H1 (cell line): ENCODE results near the gene PABPN1. TPM values are rescaled to one million over a fixed set of nuclear protein-coding genes. Genes with fewer than 3 reads are reported as not detected.
A peak's percentile ranks its signal among the peaks of the same experiment; 100 is the strongest.

ENCODE experiments used
- CTCF ChIA-PET: fragments of 300-600 bp; sonication (Branson Sonifier 250); formaldehyde crosslinking; loops from one replicate; lab custom pipeline; 2021; ENCODE audit not compliant: partially characterized antibody; lab: Charles Lee
- POLR2A ChIA-PET: fragments of 300-600 bp; sonication (Branson Sonifier 250); formaldehyde crosslinking; loops from one replicate; lab custom pipeline; 2021; ENCODE audit warnings: inconsistent platforms; ENCODE audit not compliant: partially characterized antibody; lab: Charles Lee
- DNase-seq, 2 experiments: peaks; one replicate each; pipeline versions ENCODE4 v3.0.0 to v3.0.0-alpha.2; 2010 to 2022; ENCODE audit warnings: low spot score in 2 of 2, low read depth in 1 of 2, mixed read lengths in 1 of 2
- FAIRE-seq: peaks from 2 replicates; lab custom pipeline; 2011; peaks lifted over from hg19 to GRCh38; lab: Jason Lieb, UNC
- H2AFZ ChIP-seq: 2 replicates; pipeline ENCODE4 v1.8.1; 2012; ENCODE audit warnings: low read length, inconsistent platforms
- H2AK5ac ChIP-seq: 2 replicates; pipeline ENCODE4 v1.6.1; 2013; ENCODE audit warnings: low read depth, low read length
- H2BK120ac ChIP-seq: replicated peaks from 2 replicates; pipeline ENCODE3; 2013; ENCODE audit warnings: low read depth, low read length, inconsistent platforms
- H2BK12ac ChIP-seq: 2 replicates; pipeline ENCODE4 v1.6.1; 2013; ENCODE audit warnings: low read depth, low read length
- H2BK15ac ChIP-seq: 2 replicates; pipeline ENCODE4 v1.6.1; 2013; ENCODE audit warnings: low read length
- H2BK20ac ChIP-seq: 2 replicates; pipeline ENCODE4 v1.6.1; 2013; ENCODE audit warnings: low read length
- H2BK5ac ChIP-seq: 2 replicates; pipeline ENCODE4 v1.6.1; 2013; ENCODE audit warnings: low read depth, low read length
- H3K14ac ChIP-seq: 2 replicates; pipeline ENCODE4 v1.6.1; 2013; ENCODE audit warnings: inconsistent platforms; ENCODE audit not compliant: insufficient read length
- H3K18ac ChIP-seq: 2 replicates; pipeline ENCODE4 v1.6.1; 2013; ENCODE audit warnings: low read length; ENCODE audit errors: extremely low read depth
- H3K23ac ChIP-seq: 2 replicates; pipeline ENCODE4 v1.6.1; 2013; ENCODE audit warnings: inconsistent platforms; ENCODE audit not compliant: insufficient read length
- H3K23me2 ChIP-seq: 2 replicates; pipeline ENCODE4 v1.6.1; 2013; ENCODE audit warnings: low read depth, low read length
- H3K27ac ChIP-seq: 2 replicates; pipeline ENCODE4 v1.6.1; 2011; ENCODE audit warnings: low read depth, low read length, inconsistent platforms
- H3K27me3 ChIP-seq, 4 experiments: replicated peaks in 1 of 4; 1 replicate in 1 of 4; 2 replicates in 3 of 4; pipeline versions ENCODE4 v1.6.1 to v1.8.1; 2011 to 2013; ENCODE audit warnings: low read length in 3 of 4, mild to moderate bottlenecking in 3 of 4, inconsistent platforms in 2 of 4, mixed read lengths in 2 of 4, moderate library complexity in 1 of 4; ENCODE audit not compliant: control insufficient read depth in 3 of 4, insufficient read depth in 3 of 4; ENCODE audit errors: extremely low read depth in 1 of 4
- H3K36me3 ChIP-seq, 4 experiments: 2 replicates each; pipeline versions ENCODE4 v1.6.1 to v1.8.1; 2011 to 2013; ENCODE audit warnings: mild to moderate bottlenecking in 4 of 4, low read length in 3 of 4, moderate library complexity in 2 of 4, control low read depth in 1 of 4, inconsistent platforms in 1 of 4; ENCODE audit not compliant: insufficient read depth in 4 of 4, control insufficient read depth in 2 of 4
- H3K4ac ChIP-seq: replicated peaks from 2 replicates; pipeline ENCODE3; 2013; ENCODE audit warnings: low read length, low read depth, mixed read lengths, inconsistent platforms; ENCODE audit not compliant: insufficient read length
- H3K4me1 ChIP-seq, 4 experiments: replicated peaks in 1 of 4; 1 replicate in 1 of 4; 2 replicates in 3 of 4; pipeline versions ENCODE4 v1.6.1 to v1.8.1; 2011 to 2013; ENCODE audit warnings: low read length in 3 of 4, inconsistent platforms in 2 of 4, mixed read lengths in 1 of 4; ENCODE audit not compliant: insufficient read depth in 4 of 4, control insufficient read depth in 3 of 4
- H3K4me2 ChIP-seq, 2 experiments: 2 replicates each; pipeline versions ENCODE4 v1.6.1 to v1.8.1; 2011 to 2013; ENCODE audit warnings: low read depth in 2 of 2, low read length in 2 of 2, control low read depth in 1 of 2, inconsistent platforms in 1 of 2, mild to moderate bottlenecking in 1 of 2; ENCODE audit not compliant: insufficient read depth in 1 of 2
- H3K4me3 ChIP-seq, 4 experiments: fragments of 200-600, 300-600 bp in 1 of 4; sonication (generic), shearing (Covaris generic), sonication (Bioruptor Twin) in 1 of 4; 2 replicates each; pipeline versions ENCODE4 v1.5.1 to v1.8.1; 2011 to 2016; ENCODE audit warnings: low read length in 4 of 4, low read depth in 3 of 4, control low read depth in 2 of 4, inconsistent platforms in 2 of 4, mild to moderate bottlenecking in 2 of 4, mixed read lengths in 1 of 4, moderate library complexity in 1 of 4; ENCODE audit not compliant: insufficient read depth in 2 of 4; ENCODE audit errors: extremely low read depth in 1 of 4
- H3K56ac ChIP-seq: replicated peaks from 2 replicates; pipeline ENCODE3; 2013; ENCODE audit warnings: low read depth, mild to moderate bottlenecking, mixed read lengths, low read length, inconsistent platforms; ENCODE audit not compliant: insufficient read length
- H3K79me1 ChIP-seq: 2 replicates; pipeline ENCODE4 v1.6.1; 2013; ENCODE audit warnings: low read depth, low read length, control low read depth
- H3K79me2 ChIP-seq, 2 experiments: 2 replicates each; pipeline versions ENCODE4 v1.6.1 to v1.8.1; 2012 to 2013; ENCODE audit warnings: low read length in 2 of 2, mild to moderate bottlenecking in 2 of 2, inconsistent platforms in 1 of 2; ENCODE audit not compliant: insufficient read depth in 2 of 2, control insufficient read depth in 1 of 2
- H3K9ac ChIP-seq, 4 experiments: replicated peaks in 1 of 4; 1 replicate in 1 of 4; 2 replicates in 3 of 4; pipeline versions ENCODE4 v1.6.1 to v1.8.1; 2011 to 2013; ENCODE audit warnings: low read depth in 3 of 4, low read length in 3 of 4, control low read depth in 2 of 4, mild to moderate bottlenecking in 2 of 4, moderate library complexity in 2 of 4, inconsistent platforms in 1 of 4; ENCODE audit errors: extremely low read depth in 1 of 4
- H3K9me3 ChIP-seq, 2 experiments: 2 replicates each; pipeline versions ENCODE4 v1.6.1 to v1.8.1; 2012 to 2013; ENCODE audit warnings: mild to moderate bottlenecking in 2 of 2, moderate library complexity in 2 of 2, control low read depth in 1 of 2, inconsistent platforms in 1 of 2, low read depth in 1 of 2, low read length in 1 of 2, mixed read lengths in 1 of 2; ENCODE audit not compliant: insufficient read depth in 2 of 2
- H4K20me1 ChIP-seq, 2 experiments: replicated peaks in 1 of 2; 2 replicates each; pipeline versions ENCODE3 to v1.8.1; 2011 to 2013; ENCODE audit warnings: inconsistent platforms in 2 of 2, low read length in 2 of 2, mild to moderate bottlenecking in 1 of 2; ENCODE audit not compliant: insufficient read depth in 2 of 2, control insufficient read depth in 1 of 2
- H4K5ac ChIP-seq: 2 replicates; pipeline ENCODE4 v1.6.1; 2013; ENCODE audit warnings: low read length, low read depth, mixed read lengths, inconsistent platforms; ENCODE audit not compliant: insufficient read length
- H4K8ac ChIP-seq: 2 replicates; pipeline ENCODE4 v1.8.0; 2013; ENCODE audit warnings: mild to moderate bottlenecking, moderate library complexity, low read length, inconsistent platforms; ENCODE audit not compliant: insufficient read depth; ENCODE audit errors: extremely low read depth
- H4K91ac ChIP-seq: replicated peaks from 2 replicates; pipeline ENCODE3; 2013; ENCODE audit warnings: low read length, mixed read lengths, inconsistent platforms; ENCODE audit not compliant: insufficient read length
- CREB1 ChIP-seq: IDR thresholded peaks from 2 replicates; pipeline ENCODE4 v1.6.1; 2012; ENCODE audit warnings: inconsistent platforms
- CTCF ChIP-seq, 3 experiments: IDR thresholded peaks; 1 replicate in 2 of 3; 2 replicates in 1 of 3; pipeline versions ENCODE4 v1.5.1 to v1.6.1; 2011; ENCODE audit warnings: low read length in 3 of 3, mild to moderate bottlenecking in 3 of 3, inconsistent platforms in 2 of 3, low read depth in 1 of 3, moderate library complexity in 1 of 3; ENCODE audit not compliant: insufficient read depth in 1 of 3; ENCODE audit errors: control extremely low read depth in 1 of 3
- EP300 ChIP-seq, 2 experiments: IDR thresholded peaks; 1 replicate in 1 of 2; 2 replicates in 1 of 2; pipeline ENCODE4 v1.6.1; 2011 to 2012; ENCODE audit warnings: low read depth in 2 of 2, low read length in 2 of 2, mild to moderate bottlenecking in 2 of 2, borderline replicate concordance in 1 of 2, inconsistent platforms in 1 of 2, moderate library complexity in 1 of 2
- RAD21 ChIP-seq, 2 experiments: IDR thresholded peaks in 1 of 2; conservative IDR thresholded peaks in 1 of 2; 2 replicates each; pipeline ENCODE4 v1.6.1; 2011; ENCODE audit warnings: low read depth in 2 of 2, low read length in 2 of 2, improper control_type of control experiment in 1 of 2, inconsistent platforms in 1 of 2, mild to moderate bottlenecking in 1 of 2, moderate library complexity in 1 of 2
- SP1 ChIP-seq: IDR thresholded peaks from 2 replicates; pipeline ENCODE4 v1.6.1; 2011; ENCODE audit warnings: low read depth, low read length
- TAF1 ChIP-seq: IDR thresholded peaks from 2 replicates; pipeline ENCODE4 v1.6.1; 2011; ENCODE audit warnings: mild to moderate bottlenecking, low read depth, low read length
- TCF12 ChIP-seq: IDR thresholded peaks from 2 replicates; pipeline ENCODE4 v1.6.1; 2011; ENCODE audit warnings: low read depth, mild to moderate bottlenecking, low read length
- ZNF274 ChIP-seq: IDR thresholded peaks from 2 replicates; pipeline ENCODE4 v1.7.0; 2012; ENCODE audit warnings: low read length, borderline replicate concordance; ENCODE audit errors: extremely low read depth
- WGBS, 2 experiments: shearing (Covaris generic) in 1 of 2; methylation state at CpG; one replicate each; pipeline versions ENCODE4 v1.1.6 to v1.1.7; 2013 to 2015; ENCODE audit warnings: low lambda C conversion rate in 2 of 2, mixed read lengths in 2 of 2, inconsistent platforms in 1 of 2, low coverage in 1 of 2, missing lambda C conversion rate in 1 of 2; ENCODE audit not compliant: insufficient replicate concordance in 2 of 2, insufficient coverage in 1 of 2, insufficient read length in 1 of 2; ENCODE audit errors: extremely low coverage in 1 of 2, missing lambda C conversion rate in 1 of 2; 5-methylcytosine and 5-hydroxymethylcytosine counted together
- polyA plus RNA-seq, 7 experiments: library from polyadenylated mRNA; depleted of rRNA in 3 of 7; stranded (reverse) in 5 of 7; unstranded in 2 of 7; fragments of >200 nt in 5 of 7; fragments of 200-250 nt in 2 of 7; gene quantifications; 1 replicate in 5 of 7; 2 replicates in 1 of 7; 4 replicates in 1 of 7; pipeline versions ENCODE4 v1.2.1 to v1.2.3, GENCODE V29; 2011 to 2013; ENCODE audit warnings: missing spikeins in 2 of 7, mixed read lengths in 2 of 7
- total RNA-seq: library from RNA; stranded (reverse); fragmentation: NEBNext Ultra II Directional; extraction: Animal tissue kit (Norgen Biotek cat#: 25700); gene quantifications from 2 replicates; pipeline ENCODE4 v1.2.1, GENCODE V29; 2021

The PABPN1 gene
- total and polyA plus RNA-seq, 2 of the 8 experiments (the other 6 are each of a cell fraction or from before 2014, with no cell fraction given), result 300 to 331 TPM

- Histone ChIP-seq H3K4ac (no peak overlapping the region), H3K27me3 (peaks cover 42 to 80% (median 73%) of the 10 kb centered on the region in 4 experiments), H2AK5ac (no peak overlapping the region), H2BK120ac (no peak overlapping the region), H2BK12ac (no peak overlapping the region), H3K14ac (no peak overlapping the region), H3K4me2 (no peak overlapping the region), H3K23me2 (no peaks in the 10 kb centered on the region), H3K9me3 (no peaks in the 10 kb centered on the region), H3K9ac (no peak overlapping the region), H3K23ac (no peak overlapping the region), H4K91ac (no peak overlapping the region), H2BK20ac (no peak overlapping the region), H3K27ac (no peak overlapping the region), H4K5ac (no peak overlapping the region), H2BK15ac (no peak overlapping the region), H3K4me1 (no peaks in the 10 kb centered on the region; a peak in 3 of 7 replicates), H3K4me3 (no peak overlapping the region), H3K18ac (no peak overlapping the region), H3K79me1 (no peaks in the 10 kb centered on the region), H2BK5ac (no peak overlapping the region), H3K36me3 (no peaks in the 10 kb centered on the region), H4K8ac (no peak overlapping the region), H3K79me2 (no peaks in the 10 kb centered on the region), H4K20me1 (peaks cover 5 to 8% of the 10 kb centered on the region in 2 experiments), H2AFZ (no peak overlapping the region), H3K56ac (no peak overlapping the region)
- 38% methylated on average over 21 of the region's 24 CpGs; no CpG with 5 or more reads in 1 of the 2 experiments for WGBS, 2 experiments
- ChIA-PET POLR2A (interaction anchor here (0.9 to 1.2 kb wide), 3 partner anchors 12 to 27 kb away, joined by 3 to 4 read pairs (median 3); partner anchors contain the start of genes BCL2L2 and PABPN1), CTCF (interaction anchor here (0.6 to 7.2 kb wide), 40 partner anchors 8 to 267 kb away, joined by 3 to 42 read pairs (median 4); partner anchors contain the start of genes ACIN1, BCL2L2, C14orf119 and CMTM5)
- DNase-seq (peak in 1 of 2 experiments; percentile 56), FAIRE-seq (no peak)
- 0 out of 2 replicates have a peak, but pooled peaks have one; percentile 32 for TF ChIP-seq TCF12
- TF ChIP-seq CTCF (IDR thresholded peaks at IDR 0.05; ENCODE audit: control extremely low read depth in 1 of 3, insufficient read depth in 1 of 3, low read depth in 1 of 3, low read length in 3 of 3), result peak; percentile 64 to 80 (median 66)
- no peak for TF ChIP-seq TAF1
- TF ChIP-seq SP1, result peak; percentile 58; the same call in 1 of the 2 replicates
- TF ChIP-seq EP300 (IDR thresholded peaks at IDR 0.05; ENCODE audit: borderline replicate concordance in 1 of 2, low read depth in 2 of 2, low read length in 2 of 2), result 0 out of 3 replicates have a peak, but pooled peaks of 1 of the 2 experiments have one; percentile 12
- peak; percentile 32 to 55; a peak in 2 of 4 replicates for TF ChIP-seq RAD21 (IDR thresholded peaks at IDR 0.05 in 1 of 2, conservative IDR thresholded peaks at IDR 0.05 in 1 of 2; ENCODE audit: low read depth in 2 of 2, low read length in 2 of 2)
- TF ChIP-seq ZNF274, result no peak
- peak; percentile 65; the same call in 1 of the 2 replicates for TF ChIP-seq CREB1
Observed at GRCh38 chr14:23294734-23295561, 26.3 kb upstream of the PABPN1 start.
